ENCODE results near the gene MRTFA.

Gene MRTFA

DNA sequence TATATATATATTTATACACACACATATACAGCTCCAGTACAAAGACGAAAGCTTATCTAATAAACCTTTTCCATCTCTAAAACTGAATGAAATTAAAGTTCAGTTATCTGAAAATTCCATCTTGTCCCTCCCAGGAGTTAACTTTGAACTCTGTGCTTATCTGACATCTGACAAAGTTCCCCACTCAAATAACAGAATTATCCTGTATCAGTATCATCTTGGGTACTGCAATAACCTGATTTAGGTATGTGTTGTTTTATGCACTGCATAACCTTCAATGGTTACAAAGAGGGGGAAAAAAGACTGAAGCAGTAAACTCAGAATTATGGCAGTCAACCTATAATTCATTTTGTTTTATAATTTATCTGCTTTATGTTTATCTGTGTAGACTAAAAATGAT, 169.5 kb downstream of the MRTFA start:
- H3K79me2 ChIP-seq = no peaks in the 10 kb centered on the region
- no peak overlapping the region for H3K4me3 ChIP-seq (ENCODE audit: low read depth, low read length)
- no peaks in the 10 kb centered on the region for H3K4me1 ChIP-seq
- TF ChIP-seq, protein P1, sequence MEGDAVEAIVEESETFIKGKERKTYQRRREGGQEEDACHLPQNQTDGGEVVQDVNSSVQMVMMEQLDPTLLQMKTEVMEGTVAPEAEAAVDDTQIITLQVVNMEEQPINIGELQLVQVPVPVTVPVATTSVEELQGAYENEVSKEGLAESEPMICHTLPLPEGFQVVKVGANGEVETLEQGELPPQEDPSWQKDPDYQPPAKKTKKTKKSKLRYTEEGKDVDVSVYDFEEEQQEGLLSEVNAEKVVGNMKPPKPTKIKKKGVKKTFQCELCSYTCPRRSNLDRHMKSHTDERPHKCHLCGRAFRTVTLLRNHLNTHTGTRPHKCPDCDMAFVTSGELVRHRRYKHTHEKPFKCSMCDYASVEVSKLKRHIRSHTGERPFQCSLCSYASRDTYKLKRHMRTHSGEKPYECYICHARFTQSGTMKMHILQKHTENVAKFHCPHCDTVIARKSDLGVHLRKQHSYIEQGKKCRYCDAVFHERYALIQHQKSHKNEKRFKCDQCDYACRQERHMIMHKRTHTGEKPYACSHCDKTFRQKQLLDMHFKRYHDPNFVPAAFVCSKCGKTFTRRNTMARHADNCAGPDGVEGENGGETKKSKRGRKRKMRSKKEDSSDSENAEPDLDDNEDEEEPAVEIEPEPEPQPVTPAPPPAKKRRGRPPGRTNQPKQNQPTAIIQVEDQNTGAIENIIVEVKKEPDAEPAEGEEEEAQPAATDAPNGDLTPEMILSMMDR (IDR thresholded peaks at IDR 0.05) = no peak
- no peak overlapping the region for H3K9ac ChIP-seq
- H3K27ac ChIP-seq = no peak overlapping the region
- H3K9me3 ChIP-seq (ENCODE audit: control insufficient read depth, low read length) = no peaks in the 10 kb centered on the region
- no peaks in the 10 kb centered on the region for H3K27me3 ChIP-seq (ENCODE audit: control insufficient read depth, insufficient read depth, low read length)
- no peak overlapping the region for H2AFZ ChIP-seq
- no peaks in the 10 kb centered on the region for H3K36me3 ChIP-seq (ENCODE audit: control insufficient read depth, insufficient read depth, low read length)
- H3K4me2 ChIP-seq (ENCODE audit: low read length) = no peak overlapping the region

DNA sequence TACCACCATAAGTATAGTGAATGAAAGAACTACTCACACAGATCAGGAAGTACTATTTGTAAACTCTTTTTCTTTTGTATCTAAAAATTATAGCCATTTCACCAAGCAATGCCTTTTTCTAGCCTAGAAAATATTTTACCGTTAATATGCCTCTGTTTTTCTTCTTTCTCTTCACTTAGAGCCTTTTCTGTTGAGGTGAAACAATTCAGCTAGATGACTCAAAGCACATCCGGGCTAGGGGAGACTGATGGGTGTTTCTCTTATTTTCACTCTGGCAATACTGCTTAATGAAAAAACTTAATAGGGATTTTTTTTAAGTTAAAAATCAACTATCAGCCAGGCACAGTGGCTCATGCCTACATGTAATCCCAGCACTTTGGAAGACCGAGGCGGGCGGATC, 172.8 kb downstream of the MRTFA start:
- Histone ChIP-seq H3K4me1 (no peaks in the 10 kb centered on the region), H3K79me2 (no peaks in the 10 kb centered on the region), H2AFZ (no peak overlapping the region), H3K4me3 (ENCODE audit: low read depth, low read length) (no peak overlapping the region), H3K27ac (no peak overlapping the region), H3K27me3 (ENCODE audit: control insufficient read depth, insufficient read depth, low read length) (no peaks in the 10 kb centered on the region), H3K4me2 (ENCODE audit: low read length) (no peak overlapping the region), H3K36me3 (ENCODE audit: control insufficient read depth, insufficient read depth, low read length) (no peaks in the 10 kb centered on the region), H3K9ac (no peak overlapping the region), H3K9me3 (ENCODE audit: control insufficient read depth, low read length) (no peaks in the 10 kb centered on the region)
- TF ChIP-seq, protein P1 (IDR thresholded peaks at IDR 0.05) = no peak

DNA sequence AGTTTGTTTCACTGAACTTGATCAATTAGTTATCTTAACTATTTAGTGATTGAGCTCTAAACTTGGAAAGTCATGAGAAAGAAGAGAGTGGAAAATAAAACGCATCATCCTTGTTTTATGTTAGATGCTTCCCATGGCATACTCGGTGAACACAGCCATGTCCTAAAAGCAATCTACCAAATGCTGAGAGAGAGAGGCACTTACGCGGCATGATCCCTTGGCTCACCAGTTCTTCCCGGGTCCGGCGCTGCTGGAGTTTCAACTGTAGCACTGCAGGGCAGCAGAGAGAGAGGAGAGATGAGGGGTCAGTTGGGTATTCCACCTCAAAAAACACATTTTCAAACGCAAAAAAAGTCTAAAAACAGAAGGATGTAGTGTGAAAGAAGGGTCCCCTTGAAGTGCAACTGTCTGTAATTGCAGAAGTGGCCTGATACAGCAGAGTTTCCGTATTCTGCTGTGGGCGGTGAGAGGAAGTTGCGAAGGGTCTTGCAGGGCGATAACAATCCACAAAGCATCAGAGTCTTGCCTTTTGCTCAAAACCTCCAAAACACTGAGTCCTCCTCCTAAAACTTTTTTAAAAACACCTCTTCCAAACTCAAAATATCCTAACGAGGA, 173.4 kb downstream of the MRTFA start:
- Histone ChIP-seq H3K4me3 (ENCODE audit: low read depth, low read length) (no peak overlapping the region), H3K36me3 (ENCODE audit: control insufficient read depth, insufficient read depth, low read length) (no peaks in the 10 kb centered on the region), H3K9me3 (ENCODE audit: control insufficient read depth, low read length) (no peaks in the 10 kb centered on the region), H2AFZ (no peak overlapping the region), H3K9ac (no peak overlapping the region), H3K79me2 (no peaks in the 10 kb centered on the region), H3K27me3 (ENCODE audit: control insufficient read depth, insufficient read depth, low read length) (no peaks in the 10 kb centered on the region), H3K4me2 (ENCODE audit: low read length) (no peak overlapping the region), H3K4me1 (no peaks in the 10 kb centered on the region), H3K27ac (no peak overlapping the region)
- TF ChIP-seq, protein P1 (IDR thresholded peaks at IDR 0.05) = no peak

DNA sequence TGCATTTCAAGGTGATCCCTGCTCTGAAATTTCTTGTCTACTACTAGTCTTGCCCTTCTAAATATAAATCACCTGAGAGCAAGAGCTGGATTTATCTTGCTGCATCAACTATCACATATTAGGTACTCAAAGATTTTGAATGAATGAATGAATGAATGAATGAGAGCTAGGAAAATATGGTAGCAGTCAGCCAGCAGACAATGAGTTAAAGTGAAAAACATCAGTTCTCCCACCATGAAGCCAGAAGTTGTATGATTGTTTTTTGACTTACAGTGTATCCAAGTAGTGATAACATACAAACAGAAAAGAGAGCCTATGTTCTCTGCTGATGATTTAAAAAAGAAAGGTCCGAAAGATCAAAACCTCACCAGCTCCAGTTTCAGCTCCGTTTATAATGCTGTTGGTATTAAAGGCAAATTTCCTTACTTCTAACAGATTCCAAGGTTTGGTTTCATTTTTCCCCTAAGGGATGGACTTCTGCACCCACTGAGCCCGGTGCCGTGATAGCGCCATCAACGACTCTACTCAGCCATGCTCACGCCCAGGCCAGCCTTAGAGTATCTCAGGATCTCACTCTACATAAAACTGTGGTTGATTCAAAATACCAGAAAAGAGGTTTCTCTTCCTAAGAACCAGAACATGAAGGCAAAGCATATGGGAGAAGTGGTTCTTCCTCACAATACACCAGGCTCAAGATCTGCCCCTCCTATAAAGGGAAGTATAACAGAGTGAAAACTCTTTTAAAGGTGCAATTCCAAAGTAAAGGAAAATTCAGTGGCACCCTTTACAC, 174.1 kb downstream of the MRTFA start:
- no peak overlapping the region for H3K9ac ChIP-seq
- no peaks in the 10 kb centered on the region for H3K9me3 ChIP-seq (ENCODE audit: control insufficient read depth, low read length)
- H3K4me1 ChIP-seq = no peaks in the 10 kb centered on the region
- H3K27ac ChIP-seq = no peak overlapping the region
- no peaks in the 10 kb centered on the region for H3K27me3 ChIP-seq (ENCODE audit: control insufficient read depth, insufficient read depth, low read length)
- H2AFZ ChIP-seq = no peak overlapping the region
- TF ChIP-seq, protein P1 (IDR thresholded peaks at IDR 0.05) = no peak
- peak overlapping the region; percentile 5 for H3K4me3 ChIP-seq (ENCODE audit: low read depth, low read length)
- H3K36me3 ChIP-seq (ENCODE audit: control insufficient read depth, insufficient read depth, low read length) = no peaks in the 10 kb centered on the region
- H3K79me2 ChIP-seq = no peaks in the 10 kb centered on the region
- H3K4me2 ChIP-seq (ENCODE audit: low read length) = no peak overlapping the region

Data from parathyroid adenoma (tissue), 2 donors.